HG03039 (cell line): ENCODE data around the gene LEMD3.
"Not testable (repeated sequence)": the region's sequence is repeated elsewhere in the genome, so short reads cannot be mapped to it uniquely, and the experiment has no call there.

Experiments
- ATAC-seq: cut with Tn5 transposase; IDR thresholded peaks from one replicate; pipeline ENCODE4 v1.9.1; 2021; ENCODE audit warnings: mild to moderate bottlenecking, moderate library complexity; ENCODE audit not compliant: unreplicated experiment

Gene LEMD3

GRCh38 chr12:65276916-65277530 lies 107.6 kb downstream of the LEMD3 start:
- ATAC-seq = no peak

DNA sequence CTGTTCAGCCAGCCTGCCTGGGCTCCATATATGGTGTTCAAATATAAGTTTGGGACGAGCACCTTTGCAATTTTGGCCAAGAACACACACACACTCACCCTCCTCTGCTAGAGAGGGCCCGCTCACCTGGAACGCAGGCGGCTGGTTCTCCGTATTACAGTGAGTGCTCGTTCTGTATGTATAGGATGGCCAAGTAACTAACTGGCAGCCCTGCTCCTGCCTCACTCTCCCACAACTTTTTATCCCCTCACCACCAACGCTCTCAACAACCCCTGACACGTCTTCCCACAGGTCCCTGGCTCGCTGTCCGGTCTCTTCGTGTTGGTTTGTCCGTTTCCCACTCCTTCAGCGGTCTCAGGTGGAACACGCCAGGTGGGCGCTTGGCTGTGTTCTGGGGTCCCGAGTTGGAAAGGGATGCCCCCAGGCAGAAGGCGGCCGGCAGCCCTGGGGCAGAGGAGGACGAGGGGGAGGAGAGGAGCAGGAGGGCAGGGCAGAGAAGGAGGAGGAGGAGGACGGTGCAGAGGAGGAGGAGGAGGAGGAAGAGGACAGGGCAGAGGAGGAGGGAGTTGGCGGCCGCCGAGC lies 108.7 kb downstream of the LEMD3 start:
- ATAC-seq = no peak

DNA sequence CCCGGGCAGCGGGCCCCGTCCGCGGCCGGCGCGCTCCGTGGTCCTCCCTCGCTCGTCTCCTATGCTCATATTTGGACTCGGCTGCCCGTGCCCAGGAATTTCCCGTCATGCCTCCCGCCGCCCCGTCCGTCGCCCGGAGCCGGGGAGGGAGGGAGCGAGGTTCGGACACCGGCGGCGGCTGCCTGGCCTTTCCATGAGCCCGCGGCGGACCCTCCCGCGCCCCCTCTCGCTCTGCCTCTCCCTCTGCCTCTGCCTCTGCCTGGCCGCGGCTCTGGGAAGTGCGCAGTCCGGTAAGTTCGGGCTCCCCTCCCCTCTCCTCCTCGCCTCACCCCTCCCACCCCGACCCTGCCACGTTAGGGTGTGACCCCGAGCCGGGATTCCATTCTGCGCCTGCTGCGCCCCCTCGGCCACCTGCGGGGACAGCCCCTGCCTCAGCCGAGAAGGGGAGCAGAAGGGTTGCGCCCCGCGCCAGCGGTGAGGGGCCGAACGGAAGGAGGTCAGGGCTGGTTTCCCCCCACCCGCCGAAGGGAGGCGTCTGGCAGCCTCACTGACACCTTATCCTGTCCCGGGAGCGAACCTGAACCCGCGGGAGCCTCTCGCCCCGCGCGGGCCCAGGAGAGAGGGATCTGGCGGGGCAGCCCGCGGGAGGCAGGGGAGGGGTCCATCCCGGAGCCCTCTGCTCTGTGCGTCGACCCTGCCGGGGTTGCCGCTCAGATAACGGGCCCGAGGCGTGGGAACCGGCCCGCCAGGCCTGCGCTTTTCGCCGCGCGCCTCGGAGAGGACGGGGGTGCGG lies 109.4 kb downstream of the LEMD3 start, which contains the start of gene MSRB3:
TSS of gene MSRB3 (plus strand) at position 108 of the 793 bp plus-strand sequence. CDS start 29,897 bp downstream, outside the sequence.
- ATAC-seq = no peak

DNA sequence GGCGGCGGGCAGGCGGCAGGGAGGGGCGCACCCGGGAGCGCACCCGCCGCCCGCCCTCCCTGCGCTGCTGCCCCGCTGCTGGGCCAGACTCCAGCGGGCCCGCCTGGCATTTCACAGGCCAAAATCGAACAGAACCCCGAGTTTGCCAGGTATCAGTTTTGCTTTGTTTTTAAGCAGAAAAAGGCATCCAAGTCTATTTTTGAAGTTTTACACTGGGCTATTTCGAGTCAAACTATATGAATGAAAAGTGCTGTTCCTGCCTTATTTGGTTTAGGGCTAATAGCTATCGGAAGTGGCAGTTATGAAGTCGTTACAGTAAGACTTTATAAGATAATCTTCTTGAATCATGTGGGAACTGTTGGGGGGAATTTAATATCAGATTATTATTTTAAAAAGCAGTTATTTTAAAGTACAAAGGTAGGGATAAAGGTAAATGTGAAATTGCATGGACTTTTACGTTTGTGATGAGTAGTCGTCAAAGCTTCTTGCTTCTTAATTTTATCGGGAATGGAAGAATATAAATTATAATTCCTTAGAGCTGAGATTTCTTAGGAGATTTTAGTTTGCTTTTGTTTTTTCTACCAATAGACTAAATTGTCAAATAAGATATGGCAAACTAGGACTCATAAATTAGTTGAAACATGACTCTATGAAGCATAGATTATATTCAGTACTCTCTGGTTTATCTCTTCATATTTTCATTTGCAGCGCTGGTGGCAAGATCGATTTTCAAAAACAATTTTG lies 110.2 kb downstream of the LEMD3 start:
- ATAC-seq = no peak

DNA sequence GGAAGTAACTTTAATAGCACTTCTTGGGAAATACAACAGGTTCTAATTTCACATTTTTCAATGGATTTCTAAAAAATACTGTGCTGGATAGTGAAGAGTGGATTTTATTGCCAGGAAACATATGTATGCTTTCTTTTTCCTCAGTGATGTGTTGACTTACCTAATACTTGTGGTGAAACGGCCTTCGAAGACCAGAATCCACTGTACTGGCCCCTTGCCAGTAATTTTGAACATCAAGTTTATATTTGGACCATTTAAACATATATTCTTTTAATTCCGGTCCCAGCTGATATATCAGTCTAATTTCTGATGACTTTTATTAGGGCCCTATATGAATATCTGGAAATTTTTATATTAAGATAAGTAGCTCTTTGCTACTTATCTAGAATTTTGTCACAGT lies 110.9 kb downstream of the LEMD3 start:
- ATAC-seq = no peak

- no peak for ATAC-seq
Observed at GRCh38 chr12:65282840-65283239, 113.5 kb downstream of the LEMD3 start.

DNA sequence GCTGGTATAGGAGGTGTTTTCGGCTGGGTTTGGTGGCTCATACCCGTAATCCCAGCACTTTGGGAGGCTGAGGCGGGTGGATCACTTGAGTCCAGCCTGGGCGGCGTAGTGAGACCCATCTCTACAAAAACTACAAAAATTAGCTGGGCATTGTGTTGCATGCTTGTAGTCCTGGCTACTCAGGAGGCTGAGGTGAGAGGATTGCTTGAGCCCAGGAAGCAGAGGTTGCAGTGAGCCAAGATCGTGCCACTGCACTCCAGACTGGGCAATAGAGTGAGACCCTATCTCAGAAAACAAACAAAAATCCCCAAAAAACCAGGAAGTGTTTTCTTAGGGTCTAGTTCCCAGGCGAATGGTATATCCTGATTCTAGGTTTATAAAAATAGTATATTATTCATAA lies 116.1 kb downstream of the LEMD3 start:
- ATAC-seq = not testable (repeated sequence)

GRCh38 chr12:65287426-65287825 lies 118.0 kb downstream of the LEMD3 start:
- no peak for ATAC-seq

GRCh38 chr12:65292241-65292640 lies 122.9 kb downstream of the LEMD3 start:
- ATAC-seq = no peak

DNA sequence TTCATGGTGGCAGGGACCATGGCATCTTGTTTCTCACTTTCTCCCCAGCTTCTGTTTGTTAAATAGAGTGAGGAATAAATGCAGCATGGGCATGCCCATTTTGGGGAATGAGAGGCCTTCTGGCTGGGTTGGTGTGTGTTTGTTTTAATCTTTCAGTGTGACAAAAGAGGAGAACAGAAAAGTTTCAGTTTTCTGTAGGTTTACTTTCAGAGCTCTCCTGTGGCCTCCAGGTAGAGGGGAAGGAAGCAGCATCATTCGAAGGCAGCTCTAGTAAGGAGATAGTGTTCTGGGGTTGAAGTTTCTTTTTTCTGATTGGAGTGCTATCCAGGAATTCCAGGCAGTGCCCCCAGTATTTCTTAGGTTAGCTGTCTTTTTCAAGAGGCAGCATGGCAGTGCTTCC lies 124.4 kb downstream of the LEMD3 start:
- ATAC-seq = no peak

GRCh38 chr12:65294641-65295262 lies 125.4 kb downstream of the LEMD3 start:
- ATAC-seq = no peak

GRCh38 chr12:65296508-65297265 lies 127.3 kb downstream of the LEMD3 start:
- ATAC-seq = no peak
